Trophoblast cell (in vitro differentiated cells and primary cell): ENCODE results near the gene ADCY9.

Experiments used
- DNase-seq, 2 donors: peaks; one replicate each; pipeline ENCODE4 v3.0.0-alpha.2; 2016
- H2AFZ ChIP-seq: 2 replicates; pipeline ENCODE4 v1.6.1; 2013; ENCODE audit warnings: low read length, moderate library complexity, mild to moderate bottlenecking; ENCODE audit not compliant: insufficient read depth, poor library complexity
- H2AK5ac ChIP-seq: 2 replicates; pipeline ENCODE4 v1.6.1; 2013; ENCODE audit warnings: mild to moderate bottlenecking, low read length
- H2BK120ac ChIP-seq: 2 replicates; pipeline ENCODE4 v1.6.1; 2013; ENCODE audit warnings: low read length, mild to moderate bottlenecking, moderate library complexity; ENCODE audit not compliant: insufficient read depth, poor library complexity
- H2BK12ac ChIP-seq: 2 replicates; pipeline ENCODE4 v1.6.1; 2013; ENCODE audit warnings: mild to moderate bottlenecking, low read length, moderate library complexity
- H2BK5ac ChIP-seq: 2 replicates; pipeline ENCODE4 v1.6.1; 2013; ENCODE audit warnings: low read length, low read depth, moderate library complexity, mild to moderate bottlenecking; ENCODE audit not compliant: poor library complexity
- H3K14ac ChIP-seq: 2 replicates; pipeline ENCODE4 v1.6.1; 2013; ENCODE audit warnings: mild to moderate bottlenecking, low read length
- H3K18ac ChIP-seq: 2 replicates; pipeline ENCODE4 v1.6.1; 2013; ENCODE audit warnings: mild to moderate bottlenecking, low read length
- H3K23ac ChIP-seq: 2 replicates; pipeline ENCODE4 v1.6.1; 2013; ENCODE audit warnings: low read length
- H3K27ac ChIP-seq: 2 replicates; pipeline ENCODE4 v1.5.1; 2013; ENCODE audit warnings: low read depth, mild to moderate bottlenecking, inconsistent platforms, low read length, moderate library complexity
- H3K27me3 ChIP-seq: 2 replicates; pipeline ENCODE4 v1.6.1; 2013; ENCODE audit warnings: inconsistent platforms, mild to moderate bottlenecking, low read length, moderate library complexity; ENCODE audit not compliant: insufficient read depth
- H3K36me3 ChIP-seq, 2 experiments: 1 replicate in 1 of 2; 2 replicates in 1 of 2; pipeline ENCODE4 v1.6.1; 2013; ENCODE audit warnings: low read length in 2 of 2, mild to moderate bottlenecking in 2 of 2, moderate library complexity in 1 of 2; ENCODE audit not compliant: insufficient read depth in 2 of 2, control insufficient read depth in 1 of 2
- H3K4ac ChIP-seq: 2 replicates; pipeline ENCODE4 v1.6.1; 2013; ENCODE audit warnings: low read depth, mild to moderate bottlenecking, low read length, moderate library complexity
- H3K4me1 ChIP-seq, 2 experiments: 1 replicate in 1 of 2; 2 replicates in 1 of 2; pipeline ENCODE4 v1.6.1; 2013; ENCODE audit warnings: low read length in 2 of 2, mild to moderate bottlenecking in 2 of 2, moderate library complexity in 1 of 2; ENCODE audit not compliant: insufficient read depth in 2 of 2, control insufficient read depth in 1 of 2
- H3K4me2 ChIP-seq: 2 replicates; pipeline ENCODE4 v1.6.1; 2013; ENCODE audit warnings: inconsistent platforms, mild to moderate bottlenecking, low read length, moderate library complexity
- H3K4me3 ChIP-seq: 2 replicates; pipeline ENCODE4 v1.5.1; 2013; ENCODE audit warnings: mild to moderate bottlenecking, low read depth, low read length, inconsistent platforms
- H3K79me1 ChIP-seq: one replicate; pipeline ENCODE4 v1.6.1; 2013; ENCODE audit warnings: low read length
- H3K79me2 ChIP-seq: 2 replicates; pipeline ENCODE4 v1.6.1; 2013; ENCODE audit warnings: low read length, mild to moderate bottlenecking; ENCODE audit not compliant: control insufficient read depth, insufficient read depth, poor library complexity
- H3K9ac ChIP-seq: 2 replicates; pipeline ENCODE4 v1.6.1; 2013; ENCODE audit warnings: mild to moderate bottlenecking, low read length
- H3K9me3 ChIP-seq: 2 replicates; pipeline ENCODE4 v1.6.1; 2013; ENCODE audit warnings: low read depth, mild to moderate bottlenecking, control low read depth, inconsistent platforms, low read length; ENCODE audit not compliant: insufficient read depth
- H4K12ac ChIP-seq: 2 replicates; pipeline ENCODE4 v1.6.1; 2013; ENCODE audit warnings: low read depth, mild to moderate bottlenecking, low read length, moderate library complexity
- H4K8ac ChIP-seq: 2 replicates; pipeline ENCODE4 v1.6.1; 2013; ENCODE audit warnings: low read depth, mild to moderate bottlenecking, low read length, moderate library complexity
- H4K91ac ChIP-seq: one replicate; pipeline ENCODE4 v1.6.1; 2013; ENCODE audit warnings: low read depth, mild to moderate bottlenecking, low read length, moderate library complexity
- WGBS: extraction: QIAGEN DNeasy Blood & Tissue Kit; methylation state at CpG from one replicate; pipeline ENCODE4 v1.1.7; 2013; ENCODE audit warnings: missing lambda C conversion rate; ENCODE audit not compliant: insufficient read length, insufficient coverage; ENCODE audit errors: extremely low coverage; 5-methylcytosine and 5-hydroxymethylcytosine counted together

Gene ADCY9

DNA sequence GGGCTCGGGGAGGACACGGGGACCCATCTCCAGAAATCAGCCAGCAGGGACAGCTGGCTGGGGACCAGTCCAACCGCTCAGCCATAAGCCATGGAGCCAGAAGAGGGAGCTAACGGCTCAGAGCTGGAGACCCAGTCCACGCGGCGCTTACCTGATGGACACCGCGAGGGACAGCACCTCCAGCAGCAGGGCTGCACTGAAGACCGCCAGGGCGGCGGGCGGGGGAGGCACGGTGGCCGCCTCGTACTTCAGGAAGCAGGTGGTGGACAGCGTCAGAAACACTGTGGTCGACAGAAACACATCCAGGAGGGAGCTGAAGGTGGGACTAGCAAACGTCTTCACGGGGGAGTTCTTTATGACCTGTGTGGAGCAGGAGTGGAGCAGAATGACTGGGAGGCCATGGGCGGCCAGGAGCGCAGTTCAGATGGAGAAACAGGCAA is 133.1 kb downstream of the ADCY9 start:
- Histone ChIP-seq H3K9me3 (peaks cover 1% of the 10 kb centered on the region), H3K4ac (no peak overlapping the region), H3K23ac (no peak overlapping the region), H3K14ac (no peak overlapping the region), H3K79me1 (no peaks in the 10 kb centered on the region), H3K4me2 (no peak overlapping the region), H3K4me3 (no peak overlapping the region), H4K91ac (no peak overlapping the region), H3K27ac (no peak overlapping the region), H2BK120ac (no peak overlapping the region), H4K12ac (no peak overlapping the region), H3K36me3 (peaks cover 4 to 18% of the 10 kb centered on the region in 2 experiments), H3K4me1 (peaks cover 0 to 2% of the 10 kb centered on the region in 2 experiments), H3K79me2 (no peaks in the 10 kb centered on the region), H3K9ac (no peak overlapping the region), H4K8ac (no peak overlapping the region), H2AK5ac (no peak overlapping the region), H2AFZ (no peak overlapping the region), H2BK12ac (no peak overlapping the region), H2BK5ac (no peak overlapping the region), H3K27me3 (no peaks in the 10 kb centered on the region), H3K18ac (no peak overlapping the region)
- peak; percentile 79 to 86 for DNase-seq
- no CpG with 5 or more reads among the region's 22 CpGs for WGBS

DNA sequence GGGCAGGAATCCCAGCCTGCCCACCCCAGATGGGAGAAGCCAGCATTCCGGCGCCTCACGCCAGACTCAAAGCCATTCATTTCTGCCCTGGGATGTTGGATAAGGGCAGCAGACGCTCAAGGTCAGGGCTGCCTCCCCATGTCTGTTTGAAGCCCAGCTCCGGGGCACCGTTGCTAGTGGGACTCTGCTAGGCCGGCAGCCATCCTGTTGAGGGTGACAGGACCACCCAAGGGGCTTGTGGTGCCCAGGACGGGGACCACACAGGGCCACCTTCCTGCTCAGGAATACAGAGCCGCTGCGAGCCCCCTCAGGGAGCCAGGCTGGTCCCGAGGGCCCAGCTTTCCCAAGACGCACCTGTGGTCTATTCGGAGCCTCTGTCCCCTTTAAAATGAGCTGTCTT is 134.0 kb downstream of the ADCY9 start:
- Histone ChIP-seq H3K4me3 (no peak overlapping the region), H3K27ac (no peak overlapping the region), H3K14ac (no peak overlapping the region), H2BK5ac (no peak overlapping the region), H3K79me2 (no peaks in the 10 kb centered on the region), H3K9ac (no peak overlapping the region), H3K9me3 (peaks cover 3% of the 10 kb centered on the region), H3K27me3 (no peaks in the 10 kb centered on the region), H3K4me1 (peaks cover 0 to 2% of the 10 kb centered on the region in 2 experiments), H3K4me2 (no peak overlapping the region), H4K91ac (no peak overlapping the region), H3K79me1 (no peaks in the 10 kb centered on the region), H3K23ac (no peak overlapping the region), H2BK120ac (no peak overlapping the region), H3K4ac (no peak overlapping the region), H4K8ac (no peak overlapping the region), H2AK5ac (no peak overlapping the region), H2AFZ (no peak overlapping the region), H2BK12ac (no peak overlapping the region), H4K12ac (no peak overlapping the region), H3K36me3 (peaks cover 7 to 21% of the 10 kb centered on the region in 2 experiments), H3K18ac (no peak overlapping the region)
- WGBS = no CpG with 5 or more reads among the region's 13 CpGs
- no peak for DNase-seq

DNA sequence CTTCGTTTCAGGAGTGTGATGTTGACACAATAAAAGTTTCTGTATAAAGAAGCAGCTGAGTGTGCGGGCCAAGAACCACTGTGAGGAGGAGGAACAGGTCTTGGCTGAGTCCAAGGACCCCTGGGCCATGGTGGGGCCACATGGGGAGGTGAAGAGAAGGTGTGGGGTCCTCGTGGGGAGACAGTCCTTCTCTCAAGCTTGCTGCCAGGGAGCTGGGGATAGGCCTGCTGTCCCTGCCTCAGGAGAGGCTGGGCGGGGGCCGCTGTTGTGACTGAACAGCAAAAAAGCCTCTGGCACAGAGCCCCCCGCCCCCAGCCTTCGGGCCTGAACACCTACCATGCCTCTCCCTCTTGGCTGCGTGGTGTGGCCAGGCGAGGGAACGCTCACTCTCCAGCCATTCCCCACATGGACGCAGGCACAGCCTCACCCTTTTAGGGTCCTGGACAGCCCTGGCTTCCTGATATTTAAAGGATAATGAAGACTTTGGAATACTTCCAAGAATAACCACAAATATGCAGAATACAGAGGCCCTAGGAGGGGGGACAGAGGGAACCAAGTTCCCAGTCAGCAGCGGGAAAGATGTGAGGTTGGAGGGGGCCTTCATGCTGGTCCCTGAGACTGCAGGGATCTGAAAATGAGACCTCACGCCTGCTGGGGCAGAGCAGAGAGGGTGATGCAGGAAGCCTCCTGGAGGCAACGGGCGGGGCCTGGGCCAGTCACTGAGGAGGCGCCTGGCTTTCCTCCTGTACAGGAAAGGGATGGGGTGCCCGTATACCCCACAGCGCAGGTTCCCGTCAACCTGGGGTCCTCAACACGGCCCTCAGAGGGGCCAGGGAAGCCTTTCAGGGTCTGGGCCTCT is 135.8 kb downstream of the ADCY9 start:
- peaks cover 2% of the 10 kb centered on the region for H3K9me3 ChIP-seq
- no peak overlapping the region for H4K12ac ChIP-seq
- H3K4me1 ChIP-seq = peaks cover 0 to 2% of the 10 kb centered on the region in 2 experiments
- no peak overlapping the region for H3K4ac ChIP-seq
- no peak overlapping the region for H3K27ac ChIP-seq
- no peak overlapping the region for H2BK120ac ChIP-seq
- no peaks in the 10 kb centered on the region for H3K27me3 ChIP-seq
- no peak overlapping the region for H2AK5ac ChIP-seq
- H3K79me1 ChIP-seq = no peaks in the 10 kb centered on the region
- H3K79me2 ChIP-seq = no peaks in the 10 kb centered on the region
- DNase-seq = no peak
- no peak overlapping the region for H2BK12ac ChIP-seq
- H4K91ac ChIP-seq = no peak overlapping the region
- H2BK5ac ChIP-seq = no peak overlapping the region
- no CpG with 5 or more reads among the region's 20 CpGs for WGBS
- H3K23ac ChIP-seq = no peak overlapping the region
- no peak overlapping the region for H4K8ac ChIP-seq
- no peak overlapping the region for H3K14ac ChIP-seq
- no peak overlapping the region for H3K4me3 ChIP-seq
- no peak overlapping the region for H3K18ac ChIP-seq
- no peak overlapping the region for H3K9ac ChIP-seq
- H3K36me3 ChIP-seq = peaks cover 7 to 24% of the 10 kb centered on the region in 2 experiments
- no peak overlapping the region for H3K4me2 ChIP-seq
- H2AFZ ChIP-seq = no peak overlapping the region

DNA sequence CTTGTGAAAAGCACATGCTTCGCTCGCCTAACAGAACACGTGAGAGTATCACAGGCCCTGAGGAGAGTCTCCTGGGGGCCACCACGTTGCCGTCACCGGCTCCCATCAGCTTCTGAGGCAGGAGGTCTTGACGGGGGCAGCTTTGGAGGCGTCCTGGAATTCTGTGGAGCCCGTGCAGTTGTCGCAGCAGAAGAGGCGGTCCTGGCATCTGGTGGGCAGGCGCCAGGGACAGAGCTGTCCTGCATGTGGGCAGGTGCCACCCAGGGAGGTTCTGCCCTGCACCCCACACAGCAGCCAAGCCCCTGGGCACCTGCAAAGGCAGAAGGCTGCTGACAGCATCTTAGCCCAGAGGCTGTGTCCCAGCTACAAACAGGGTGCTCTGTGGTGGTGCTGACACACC is 136.7 kb downstream of the ADCY9 start:
- Histone ChIP-seq H3K4me2 (no peak overlapping the region), H3K14ac (no peak overlapping the region), H2BK120ac (no peak overlapping the region), H3K23ac (no peak overlapping the region), H3K79me1 (no peaks in the 10 kb centered on the region), H3K36me3 (peaks cover 7 to 24% of the 10 kb centered on the region in 2 experiments), H4K8ac (no peak overlapping the region), H3K4me3 (no peak overlapping the region), H3K27me3 (no peaks in the 10 kb centered on the region), H2BK5ac (no peak overlapping the region), H3K79me2 (no peaks in the 10 kb centered on the region), H2AFZ (no peak overlapping the region), H3K27ac (no peak overlapping the region), H2AK5ac (no peak overlapping the region), H4K12ac (no peak overlapping the region), H3K9me3 (peaks cover 2% of the 10 kb centered on the region), H3K4me1 (peaks cover 0 to 2% of the 10 kb centered on the region in 2 experiments), H3K4ac (no peak overlapping the region), H4K91ac (no peak overlapping the region), H3K9ac (no peak overlapping the region), H3K18ac (no peak overlapping the region), H2BK12ac (no peak overlapping the region)
- no peak for DNase-seq
- no CpG with 5 or more reads among the region's 12 CpGs for WGBS
